AG04450 (cell line): ENCODE measurements around the gene SLK. TPM values are rescaled to one million over a fixed set of nuclear protein-coding genes. Genes with fewer than 3 reads are reported as not detected.

Experiments
- CTCF ChIA-PET: fragments of 300-600, 350-600 bp; formaldehyde crosslinking; extraction: SDS; loops from one replicate; lab custom pipeline; 2022; ENCODE audit warnings: antibody characterized with exemption, inconsistent platforms; lab: Charles Lee
- POLR2A ChIA-PET: fragments of 350-600 bp; formaldehyde crosslinking; extraction: SDS; loops from one replicate; lab custom pipeline; 2021; ENCODE audit warnings: antibody characterized with exemption, inconsistent platforms; lab: Yijun Ruan, JAX
- DNase-seq: peaks from one replicate; pipeline ENCODE4 v3.0.0-alpha.2; 2011; ENCODE audit warnings: low read depth, low spot score
- H3K27ac ChIP-seq: one replicate; pipeline ENCODE4 v1.5.1; 2012; ENCODE audit warnings: low read depth, low read length, control low read depth
- H3K27me3 ChIP-seq: one replicate; pipeline ENCODE4 v1.6.0; 2012; ENCODE audit warnings: low read length; ENCODE audit not compliant: control insufficient read depth, insufficient read depth
- H3K4me3 ChIP-seq: 2 replicates; pipeline ENCODE4 v1.5.1; 2011; ENCODE audit warnings: mild to moderate bottlenecking, low read depth, low read length, control low read depth
- H3K9me3 ChIP-seq: 2 replicates; pipeline ENCODE4 v1.5.1; 2012; ENCODE audit warnings: low read length; ENCODE audit not compliant: control insufficient read depth, insufficient read depth
- CTCF ChIP-seq: IDR thresholded peaks from 2 replicates; pipeline ENCODE4 v1.5.1; 2011; ENCODE audit warnings: low read depth, low read length, control low read depth, inconsistent platforms
- polyA plus RNA-seq: library from polyadenylated mRNA; depleted of rRNA; stranded (reverse); fragments of >200 nt; gene quantifications from 2 replicates; pipeline ENCODE4 v1.2.3, GENCODE V29; 2011

Gene SLK
- polyA plus RNA-seq, 1 experiment, result 16.5 TPM

DNA sequence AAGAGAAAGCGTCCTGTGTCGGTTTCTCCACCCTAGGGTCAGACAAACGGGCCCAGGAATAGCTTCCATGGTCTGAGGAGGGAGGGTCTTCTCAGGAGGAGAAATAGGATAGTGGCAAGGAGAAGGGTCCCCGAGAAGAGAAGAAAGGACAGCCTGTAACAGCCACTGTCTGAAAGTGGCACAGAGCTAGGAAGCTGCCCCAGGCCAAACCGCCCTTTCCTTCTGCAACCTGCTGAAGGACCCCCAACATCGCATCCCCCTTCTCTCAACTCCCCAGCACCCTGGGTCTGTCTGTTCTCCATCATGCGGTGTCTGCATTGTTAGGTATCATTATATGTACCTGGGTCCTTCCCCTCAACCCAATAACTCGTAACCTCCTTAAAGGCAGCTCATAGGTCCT lies 71.6 kb downstream of the SLK start:
- no peak overlapping the region for H3K4me3 ChIP-seq
- ChIA-PET POLR2A (no interaction called here), CTCF (no interaction called here)
- no peak for TF ChIP-seq CTCF
- no peak overlapping the region for H3K27ac ChIP-seq
- DNase-seq, result no peak
- H3K27me3 ChIP-seq, result no peaks in the 10 kb centered on the region
- no peaks in the 10 kb centered on the region; the same call in 1 of the 2 replicates for H3K9me3 ChIP-seq

DNA sequence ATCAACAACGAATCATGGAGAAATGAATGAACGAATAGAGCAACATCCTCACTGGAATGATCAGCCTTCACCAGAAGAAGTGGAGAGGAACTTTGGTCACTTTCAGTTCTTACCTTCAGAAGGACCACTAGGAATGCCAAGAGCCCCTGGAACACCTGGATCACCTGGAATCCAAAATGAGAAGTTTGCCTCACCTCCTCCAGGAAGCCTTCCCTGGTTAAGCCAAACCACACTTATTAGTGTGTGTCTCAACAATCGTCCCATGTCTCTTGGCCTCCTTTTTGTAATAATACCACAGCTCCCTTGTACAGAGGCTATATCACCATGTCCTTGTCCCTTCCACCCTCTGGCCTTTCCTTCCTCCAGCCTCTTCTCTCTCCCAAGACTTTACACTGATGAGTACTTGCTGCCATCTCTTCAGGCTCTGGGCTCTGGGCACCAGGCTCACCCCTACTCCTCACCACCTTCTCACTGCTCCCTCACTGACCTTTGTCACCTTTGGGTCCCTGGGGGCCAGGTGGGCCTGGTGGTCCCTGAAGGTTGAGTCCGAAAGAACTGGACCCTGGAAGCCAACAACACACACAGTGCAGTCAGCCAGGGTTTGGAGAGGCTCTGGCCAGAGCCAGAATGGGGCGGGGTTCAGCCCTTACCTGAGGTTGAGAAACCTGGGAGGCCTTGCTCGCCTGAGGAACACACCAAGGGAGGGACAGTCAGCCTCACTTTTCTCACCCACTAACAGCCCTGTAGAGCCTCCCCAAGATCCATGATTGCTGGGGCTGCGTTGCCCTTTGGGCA lies 72.2 kb downstream of the SLK start:
- POLR2A ChIA-PET, result no interaction called here
- Histone ChIP-seq H3K9me3 (no peaks in the 10 kb centered on the region; the same call in 1 of the 2 replicates), H3K4me3 (no peak overlapping the region), H3K27ac (no peak overlapping the region), H3K27me3 (no peaks in the 10 kb centered on the region)
- no peak for TF ChIP-seq CTCF
- DNase-seq, result no peak
- CTCF ChIA-PET, result no interaction called here

- DNase-seq, result no peak
- H3K9me3 ChIP-seq, result no peaks in the 10 kb centered on the region; the same call in 1 of the 2 replicates
- H3K4me3 ChIP-seq, result no peak overlapping the region
- H3K27me3 ChIP-seq, result peaks cover 2% of the 10 kb centered on the region
- H3K27ac ChIP-seq, result no peak overlapping the region
- ChIA-PET CTCF (no interaction called here), POLR2A (no interaction called here)
- no peak for TF ChIP-seq CTCF
Observed at GRCh38 chr10:104040382-104040781, 73.4 kb downstream of the SLK start.

GRCh38 chr10:104040862-104041789 lies 74.2 kb downstream of the SLK start:
- no peak for TF ChIP-seq CTCF
- Histone ChIP-seq H3K4me3 (no peak overlapping the region), H3K27ac (no peak overlapping the region), H3K9me3 (no peaks in the 10 kb centered on the region), H3K27me3 (peaks cover 2% of the 10 kb centered on the region)
- DNase-seq, result no peak
- ChIA-PET POLR2A (no interaction called here), CTCF (interaction anchor here (1.2 kb wide), 1 partner anchor 233 kb away, joined by 3 read pairs; no protein-coding TSS in a partner anchor)
